K562 (cell line): Measurements from ENCODE around the gene PLCD1. TPM values are rescaled to one million over a fixed set of nuclear protein-coding genes. Genes with fewer than 3 reads are reported as not detected.

Experiments used
- CREM ChIP-seq: IDR thresholded peaks from 2 replicates; pipeline ENCODE4 v1.6.1; 2014; ENCODE audit warnings: antibody characterized with exemption, low read depth
- FOXA1 ChIP-seq: fragments of 450-650 bp; IDR thresholded peaks from 2 replicates; pipeline ENCODE4 v1.6.1; 2016; ENCODE audit warnings: mild to moderate bottlenecking, borderline replicate concordance
- FOXJ2 ChIP-seq: fragments of 200-800 bp; sonication (Bioruptor generic); IDR thresholded peaks from 2 replicates; pipeline ENCODE4 v1.6.1; 2016; ENCODE audit warnings: missing genetic modification characterization, missing compliant biosample characterization
- GTF2B ChIP-seq: IDR thresholded peaks from 2 replicates; pipeline ENCODE4 v1.6.1; 2011; ENCODE audit not compliant: insufficient read length; ENCODE audit errors: extremely low read depth
- HCFC1 ChIP-seq: IDR thresholded peaks from 2 replicates; pipeline ENCODE4 v1.6.1; 2012; ENCODE audit warnings: low read depth, low read length, improper control_type of control experiment
- HDAC1 ChIP-seq, 2 experiments: fragments of 450-650 bp; IDR thresholded peaks; 2 replicates each; pipeline ENCODE4 v1.6.1; 2016 to 2017; ENCODE audit warnings: inconsistent platforms in 1 of 2, mild to moderate bottlenecking in 1 of 2, moderate library complexity in 1 of 2
- HMBOX1 ChIP-seq: sonication (generic); IDR thresholded peaks from 2 replicates; pipeline ENCODE4 v1.6.1; 2016
- MEF2A ChIP-seq: IDR thresholded peaks from 2 replicates; pipeline ENCODE4 v1.6.1; 2011; ENCODE audit warnings: low read depth, mild to moderate bottlenecking, low read length, moderate library complexity; ENCODE audit not compliant: control insufficient read depth
- NCOA6 ChIP-seq: fragments of 450-650 bp; IDR thresholded peaks from 2 replicates; pipeline ENCODE4 v1.6.1; 2017; ENCODE audit warnings: mild to moderate bottlenecking
- POLR2AphosphoS2 ChIP-seq: IDR thresholded peaks from 2 replicates; pipeline ENCODE4 v1.6.1; 2012; ENCODE audit warnings: low read length, improper control_type of control experiment
- RBFOX2 ChIP-seq: fragments of 200-400 bp; formaldehyde crosslinking; IDR thresholded peaks from 2 replicates; pipeline ENCODE4 v1.6.1; 2017; ENCODE audit warnings: low read depth, mild to moderate bottlenecking, low read length, moderate library complexity
- RREB1 ChIP-seq: fragments of 250-450 bp; sonication (Bioruptor Pico); IDR thresholded peaks from 2 replicates; pipeline ENCODE4 v1.4.0; 2020
- STAT5A ChIP-seq: IDR thresholded peaks from 2 replicates; pipeline ENCODE4 v1.6.1; 2012; ENCODE audit warnings: low read length, inconsistent platforms, borderline replicate concordance
- THRAP3 ChIP-seq: fragments of 450-650 bp; IDR thresholded peaks from 2 replicates; pipeline ENCODE4 v1.6.1; 2016; ENCODE audit warnings: mild to moderate bottlenecking, inconsistent platforms, borderline replicate concordance
- ZKSCAN8 ChIP-seq: fragments of 200-800 bp; sonication (Bioruptor generic); IDR thresholded peaks from 2 replicates; pipeline ENCODE4 v1.6.1; 2016; ENCODE audit warnings: missing genetic modification characterization, missing compliant biosample characterization
- polyA plus RNA-seq, 8 experiments: library from polyadenylated mRNA; depleted of rRNA in 4 of 8; stranded (reverse) in 5 of 8; unstranded in 3 of 8; fragments of >200 nt; fragmentation: Nextera tagmentation in 2 of 8; fragmentation: Illumina TruSeq in 1 of 8; extraction: Ambion mirVana in 2 of 8; extraction: Trizol in 1 of 8; gene quantifications; 2 replicates each; pipeline versions ENCODE4 v1.2.1 to v1.2.3, GENCODE V29; 2011 to 2014; ENCODE audit warnings: inconsistent platforms in 1 of 8, missing spikeins in 1 of 8
- total RNA-seq, 7 experiments: library from RNA; depleted of rRNA in 6 of 7; stranded (reverse); fragments of >200 nt in 6 of 7; fragmentation: Illumina TruSeq in 2 of 7; extraction: Trizol in 2 of 7; gene quantifications; 2 replicates each; pipeline versions ENCODE4 v1.2.1 to v1.2.3, GENCODE V29; 2011 to 2021; ENCODE audit warnings: low replicate concordance in 1 of 7
- TF ChIP-seq, protein P1 (sequence below): sonication (generic); formaldehyde crosslinking; IDR thresholded peaks from 2 replicates; pipeline ENCODE4 v1.8.1; 2023; ENCODE audit warnings: mild to moderate bottlenecking, missing genetic modification reagents
- TF ChIP-seq, protein P2 (sequence below): fragments of 250-450 bp; sonication (Bioruptor Pico); IDR thresholded peaks from 2 replicates; pipeline ENCODE4 v1.8.0; 2022; ENCODE audit warnings: inconsistent platforms

The PLCD1 gene
- total and polyA plus RNA-seq, 9 of the 15 experiments (the other 6 are each of a cell fraction or from before 2014, with no cell fraction given), result 5.4 to 209 (median 116) TPM

GRCh38 chr3:38019658-38020341 lies 9.6 kb downstream of the PLCD1 start (continued):
- TF ChIP-seq, protein P1, sequence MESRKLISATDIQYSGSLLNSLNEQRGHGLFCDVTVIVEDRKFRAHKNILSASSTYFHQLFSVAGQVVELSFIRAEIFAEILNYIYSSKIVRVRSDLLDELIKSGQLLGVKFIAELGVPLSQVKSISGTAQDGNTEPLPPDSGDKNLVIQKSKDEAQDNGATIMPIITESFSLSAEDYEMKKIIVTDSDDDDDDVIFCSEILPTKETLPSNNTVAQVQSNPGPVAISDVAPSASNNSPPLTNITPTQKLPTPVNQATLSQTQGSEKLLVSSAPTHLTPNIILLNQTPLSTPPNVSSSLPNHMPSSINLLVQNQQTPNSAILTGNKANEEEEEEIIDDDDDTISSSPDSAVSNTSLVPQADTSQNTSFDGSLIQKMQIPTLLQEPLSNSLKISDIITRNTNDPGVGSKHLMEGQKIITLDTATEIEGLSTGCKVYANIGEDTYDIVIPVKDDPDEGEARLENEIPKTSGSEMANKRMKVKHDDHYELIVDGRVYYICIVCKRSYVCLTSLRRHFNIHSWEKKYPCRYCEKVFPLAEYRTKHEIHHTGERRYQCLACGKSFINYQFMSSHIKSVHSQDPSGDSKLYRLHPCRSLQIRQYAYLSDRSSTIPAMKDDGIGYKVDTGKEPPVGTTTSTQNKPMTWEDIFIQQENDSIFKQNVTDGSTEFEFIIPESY, result no peak
- TF ChIP-seq RREB1 (peak; percentile 86; the same call in 1 of the 2 replicates), ZKSCAN8 (CRISPR knock-in tag) (no peak), MEF2A (no peak), THRAP3 (no peak), POLR2AphosphoS2 (no peak), HDAC1 (IDR thresholded peaks at IDR 0.05) (peak in 1 of 2 experiments; percentile 82; a peak in 2 of 4 replicates), RBFOX2 (no peak), HCFC1 (no peak), NCOA6 (no peak), GTF2B (no peak), FOXA1 (no peak), HMBOX1 (no peak), CREM (no peak), FOXJ2 (tag) (no peak), STAT5A (no peak)
- TF ChIP-seq, protein P2, sequence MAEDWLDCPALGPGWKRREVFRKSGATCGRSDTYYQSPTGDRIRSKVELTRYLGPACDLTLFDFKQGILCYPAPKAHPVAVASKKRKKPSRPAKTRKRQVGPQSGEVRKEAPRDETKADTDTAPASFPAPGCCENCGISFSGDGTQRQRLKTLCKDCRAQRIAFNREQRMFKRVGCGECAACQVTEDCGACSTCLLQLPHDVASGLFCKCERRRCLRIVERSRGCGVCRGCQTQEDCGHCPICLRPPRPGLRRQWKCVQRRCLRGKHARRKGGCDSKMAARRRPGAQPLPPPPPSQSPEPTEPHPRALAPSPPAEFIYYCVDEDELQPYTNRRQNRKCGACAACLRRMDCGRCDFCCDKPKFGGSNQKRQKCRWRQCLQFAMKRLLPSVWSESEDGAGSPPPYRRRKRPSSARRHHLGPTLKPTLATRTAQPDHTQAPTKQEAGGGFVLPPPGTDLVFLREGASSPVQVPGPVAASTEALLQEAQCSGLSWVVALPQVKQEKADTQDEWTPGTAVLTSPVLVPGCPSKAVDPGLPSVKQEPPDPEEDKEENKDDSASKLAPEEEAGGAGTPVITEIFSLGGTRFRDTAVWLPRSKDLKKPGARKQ, result no peak
